ENCODE measurements around the gene SORCS1.
A peak's percentile ranks its signal among the peaks of the same experiment; 100 is the strongest.

The SORCS1 gene

DNA sequence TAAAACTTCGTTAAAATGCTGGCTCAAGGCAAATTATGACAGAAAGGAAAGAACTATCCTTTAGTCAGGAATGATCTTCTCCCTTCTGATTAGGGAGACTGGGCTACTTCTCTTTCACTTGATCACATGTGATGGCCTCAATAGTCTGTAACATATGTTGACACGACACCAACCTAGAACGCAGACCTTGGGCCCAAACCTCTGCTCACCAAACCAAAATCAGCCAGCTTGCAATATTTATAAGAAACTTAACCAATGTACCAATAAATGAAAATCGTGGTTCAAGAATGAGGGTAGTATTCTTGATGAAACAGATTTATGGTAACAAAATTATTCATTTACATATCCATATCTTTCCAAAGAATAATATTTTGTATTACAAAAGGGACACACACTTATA, 361.6 kb downstream of the SORCS1 start:
- TF ChIP-seq CREB1 (IDR thresholded peaks at IDR 0.05; ENCODE audit: low read depth), result no peak
- no peak for TF ChIP-seq EGR1 (IDR thresholded peaks at IDR 0.05)
- TF ChIP-seq TAF1 (IDR thresholded peaks at IDR 0.05; ENCODE audit: low read depth), result no peak
- TF ChIP-seq ZBTB7A (IDR thresholded peaks at IDR 0.05; ENCODE audit: low read depth), result no peak
- no peak for TF ChIP-seq EP300 (IDR thresholded peaks at IDR 0.05; ENCODE audit: borderline replicate concordance)
- TF ChIP-seq NFIC (IDR thresholded peaks at IDR 0.05), result no peak
- no peak for TF ChIP-seq YY1 (IDR thresholded peaks at IDR 0.05; ENCODE audit: low read depth)
- no peak for TF ChIP-seq TEAD4 (IDR thresholded peaks at IDR 0.05)
- no peak for TF ChIP-seq RAD21 (IDR thresholded peaks at IDR 0.05; ENCODE audit: low read depth)
- no peak for TF ChIP-seq USF1 (IDR thresholded peaks at IDR 0.05)
- TF ChIP-seq CEBPB (IDR thresholded peaks at IDR 0.05), result no peak
- TF ChIP-seq FOXM1 (IDR thresholded peaks at IDR 0.05; ENCODE audit: borderline replicate concordance, low read depth), result no peak
- TF ChIP-seq, protein P1, sequence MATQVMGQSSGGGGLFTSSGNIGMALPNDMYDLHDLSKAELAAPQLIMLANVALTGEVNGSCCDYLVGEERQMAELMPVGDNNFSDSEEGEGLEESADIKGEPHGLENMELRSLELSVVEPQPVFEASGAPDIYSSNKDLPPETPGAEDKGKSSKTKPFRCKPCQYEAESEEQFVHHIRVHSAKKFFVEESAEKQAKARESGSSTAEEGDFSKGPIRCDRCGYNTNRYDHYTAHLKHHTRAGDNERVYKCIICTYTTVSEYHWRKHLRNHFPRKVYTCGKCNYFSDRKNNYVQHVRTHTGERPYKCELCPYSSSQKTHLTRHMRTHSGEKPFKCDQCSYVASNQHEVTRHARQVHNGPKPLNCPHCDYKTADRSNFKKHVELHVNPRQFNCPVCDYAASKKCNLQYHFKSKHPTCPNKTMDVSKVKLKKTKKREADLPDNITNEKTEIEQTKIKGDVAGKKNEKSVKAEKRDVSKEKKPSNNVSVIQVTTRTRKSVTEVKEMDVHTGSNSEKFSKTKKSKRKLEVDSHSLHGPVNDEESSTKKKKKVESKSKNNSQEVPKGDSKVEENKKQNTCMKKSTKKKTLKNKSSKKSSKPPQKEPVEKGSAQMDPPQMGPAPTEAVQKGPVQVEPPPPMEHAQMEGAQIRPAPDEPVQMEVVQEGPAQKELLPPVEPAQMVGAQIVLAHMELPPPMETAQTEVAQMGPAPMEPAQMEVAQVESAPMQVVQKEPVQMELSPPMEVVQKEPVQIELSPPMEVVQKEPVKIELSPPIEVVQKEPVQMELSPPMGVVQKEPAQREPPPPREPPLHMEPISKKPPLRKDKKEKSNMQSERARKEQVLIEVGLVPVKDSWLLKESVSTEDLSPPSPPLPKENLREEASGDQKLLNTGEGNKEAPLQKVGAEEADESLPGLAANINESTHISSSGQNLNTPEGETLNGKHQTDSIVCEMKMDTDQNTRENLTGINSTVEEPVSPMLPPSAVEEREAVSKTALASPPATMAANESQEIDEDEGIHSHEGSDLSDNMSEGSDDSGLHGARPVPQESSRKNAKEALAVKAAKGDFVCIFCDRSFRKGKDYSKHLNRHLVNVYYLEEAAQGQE (IDR thresholded peaks at IDR 0.05; ENCODE audit: low read depth), result no peak
- TF ChIP-seq TCF12 (IDR thresholded peaks at IDR 0.05; ENCODE audit: low read depth), result no peak
- TF ChIP-seq MAX (IDR thresholded peaks at IDR 0.05), result no peak

- TF ChIP-seq CEBPB (IDR thresholded peaks at IDR 0.05), result no peak
- no peak for TF ChIP-seq TCF12 (IDR thresholded peaks at IDR 0.05; ENCODE audit: low read depth)
- TF ChIP-seq MAX (IDR thresholded peaks at IDR 0.05), result no peak
- TF ChIP-seq TEAD4 (IDR thresholded peaks at IDR 0.05), result no peak
- no peak for TF ChIP-seq USF1 (IDR thresholded peaks at IDR 0.05)
- TF ChIP-seq, protein P1 (IDR thresholded peaks at IDR 0.05; ENCODE audit: low read depth), result no peak
- no peak for TF ChIP-seq FOXM1 (IDR thresholded peaks at IDR 0.05; ENCODE audit: borderline replicate concordance, low read depth)
- TF ChIP-seq CREB1 (IDR thresholded peaks at IDR 0.05; ENCODE audit: low read depth), result no peak
- no peak for TF ChIP-seq TAF1 (IDR thresholded peaks at IDR 0.05; ENCODE audit: low read depth)
- TF ChIP-seq EGR1 (IDR thresholded peaks at IDR 0.05), result no peak
- no peak for TF ChIP-seq EP300 (IDR thresholded peaks at IDR 0.05; ENCODE audit: borderline replicate concordance)
- TF ChIP-seq RAD21 (IDR thresholded peaks at IDR 0.05; ENCODE audit: low read depth), result no peak
- no peak for TF ChIP-seq YY1 (IDR thresholded peaks at IDR 0.05; ENCODE audit: low read depth)
- TF ChIP-seq NFIC (IDR thresholded peaks at IDR 0.05), result no peak
Measured at GRCh38 chr10:106799776-106800175, 364.7 kb downstream of the SORCS1 start.

- TF ChIP-seq TAF1 (IDR thresholded peaks at IDR 0.05; ENCODE audit: low read depth) (no peak), CREB1 (IDR thresholded peaks at IDR 0.05; ENCODE audit: low read depth) (no peak), RAD21 (IDR thresholded peaks at IDR 0.05; ENCODE audit: low read depth) (peak; percentile 39), CEBPB (IDR thresholded peaks at IDR 0.05) (no peak)
Measured at GRCh38 chr10:106795619-106796018, 368.9 kb downstream of the SORCS1 start.

GRCh38 chr10:106793617-106794016, 370.9 kb downstream of the SORCS1 start:
- TF ChIP-seq YY1 (IDR thresholded peaks at IDR 0.05; ENCODE audit: low read depth), result no peak

- TF ChIP-seq TEAD4 (IDR thresholded peaks at IDR 0.05), result no peak
- no peak for TF ChIP-seq NFIC (IDR thresholded peaks at IDR 0.05)
- TF ChIP-seq TAF1 (IDR thresholded peaks at IDR 0.05; ENCODE audit: low read depth), result no peak
- TF ChIP-seq EP300 (IDR thresholded peaks at IDR 0.05; ENCODE audit: borderline replicate concordance), result no peak
- TF ChIP-seq, protein P1 (IDR thresholded peaks at IDR 0.05; ENCODE audit: low read depth), result no peak
- TF ChIP-seq ZBTB7A (IDR thresholded peaks at IDR 0.05; ENCODE audit: low read depth), result no peak
- TF ChIP-seq CREB1 (IDR thresholded peaks at IDR 0.05; ENCODE audit: low read depth), result no peak
- TF ChIP-seq EGR1 (IDR thresholded peaks at IDR 0.05), result no peak
- TF ChIP-seq FOXM1 (IDR thresholded peaks at IDR 0.05; ENCODE audit: borderline replicate concordance, low read depth), result no peak
- no peak for TF ChIP-seq USF1 (IDR thresholded peaks at IDR 0.05)
- TF ChIP-seq RAD21 (IDR thresholded peaks at IDR 0.05; ENCODE audit: low read depth), result no peak
- TF ChIP-seq TCF12 (IDR thresholded peaks at IDR 0.05; ENCODE audit: low read depth), result no peak
- TF ChIP-seq MAX (IDR thresholded peaks at IDR 0.05), result no peak
- TF ChIP-seq YY1 (IDR thresholded peaks at IDR 0.05; ENCODE audit: low read depth), result no peak
- TF ChIP-seq CEBPB (IDR thresholded peaks at IDR 0.05), result no peak
Measured at GRCh38 chr10:106789623-106790022, 374.9 kb downstream of the SORCS1 start.

Data from Ishikawa (cell line).